Neural progenitor cell (in vitro differentiated cells): Measurements from ENCODE around the gene DSCAML1. TPM values are rescaled to one million over a fixed set of nuclear protein-coding genes. Genes with fewer than 3 reads are reported as not detected.

Experiments
- DNase-seq: peaks from one replicate; pipeline ENCODE4 v3.0.0-alpha.2; 2016; ENCODE audit warnings: low spot score
- H2AFZ ChIP-seq: fragments of 200-600 bp; sonication (generic); replicated peaks from 2 replicates; pipeline ENCODE4 v1.6.1; 2016; ENCODE audit warnings: antibody characterized with exemption
- H3F3A ChIP-seq: fragments of 200-600 bp; sonication (generic); 2 replicates; pipeline ENCODE4 v1.6.1; 2016; ENCODE audit warnings: antibody characterized with exemption, low read depth
- H3K27ac ChIP-seq: fragments of 200-600 bp; sonication (generic); 2 replicates; pipeline ENCODE4 v1.5.1; 2016; ENCODE audit warnings: mild to moderate bottlenecking
- H3K27me3 ChIP-seq: fragments of 200-600 bp; sonication (generic); 2 replicates; pipeline ENCODE4 v1.6.1; 2016; ENCODE audit warnings: mild to moderate bottlenecking, moderate library complexity
- H3K36me3 ChIP-seq: fragments of 200-600 bp; sonication (generic); 2 replicates; pipeline ENCODE4 v1.5.1; 2016
- H3K4me1 ChIP-seq: fragments of 200-600 bp; sonication (generic); 2 replicates; pipeline ENCODE4 v1.6.1; 2016; ENCODE audit warnings: mixed run types
- H3K4me2 ChIP-seq: fragments of 200-600 bp; sonication (generic); 2 replicates; pipeline ENCODE4 v1.6.1; 2016
- H3K4me3 ChIP-seq: fragments of 200-600 bp; sonication (generic); 2 replicates; pipeline ENCODE4 v1.5.1; 2016
- H3K79me2 ChIP-seq: fragments of 200-600 bp; sonication (generic); 2 replicates; pipeline ENCODE4 v1.6.1; 2016; ENCODE audit warnings: low read depth
- H3K9ac ChIP-seq: fragments of 200-600 bp; sonication (generic); 2 replicates; pipeline ENCODE4 v1.6.1; 2016
- H3K9me3 ChIP-seq: fragments of 200-600 bp; sonication (generic); 2 replicates; pipeline ENCODE4 v1.5.1; 2016; ENCODE audit warnings: low read depth
- H4K20me1 ChIP-seq: fragments of 200-600 bp; sonication (generic); 2 replicates; pipeline ENCODE4 v1.6.1; 2016; ENCODE audit warnings: low read depth
- H3K27ac Mint-ChIP-seq: 3 replicates; pipeline ENCODE4 v1.8.0; 2021; ENCODE audit warnings: mixed read lengths
- H3K27me3 Mint-ChIP-seq: 2 replicates; pipeline ENCODE4 v1.8.0; 2022; ENCODE audit warnings: low read depth, mild to moderate bottlenecking, inconsistent platforms, moderate library complexity, mixed read lengths; ENCODE audit not compliant: insufficient read depth
- H3K36me3 Mint-ChIP-seq: 3 replicates; pipeline ENCODE4 v1.8.0; 2021; ENCODE audit warnings: mixed read lengths
- H3K4me1 Mint-ChIP-seq: 3 replicates; pipeline ENCODE4 v1.8.0; 2021; ENCODE audit warnings: mixed read lengths
- H3K4me3 Mint-ChIP-seq: 3 replicates; pipeline ENCODE4 v1.8.0; 2021; ENCODE audit warnings: mild to moderate bottlenecking, moderate library complexity, mixed read lengths
- H3K9me3 Mint-ChIP-seq: 3 replicates; pipeline ENCODE4 v1.8.0; 2020; ENCODE audit warnings: mixed read lengths
- EZH2 ChIP-seq: fragments of 200-600 bp; sonication (generic); IDR thresholded peaks from 2 replicates; pipeline ENCODE4 v1.6.1; 2017; ENCODE audit warnings: antibody characterized with exemption, mild to moderate bottlenecking, moderate library complexity
- EZH2phosphoT487 ChIP-seq: fragments of 200-600 bp; sonication (generic); IDR thresholded peaks from 2 replicates; pipeline ENCODE4 v1.6.1; 2017; ENCODE audit warnings: antibody characterized with exemption
- total RNA-seq: library from RNA; depleted of rRNA; stranded (reverse); fragments of >200 nt; gene quantifications from 2 replicates; pipeline ENCODE4 v1.2.3, GENCODE V29; 2015; ENCODE audit warnings: low replicate concordance
- TF ChIP-seq, protein P1 (sequence below): fragments of 200-600 bp; sonication (generic); IDR thresholded peaks from 2 replicates; pipeline ENCODE4 v1.5.1; 2017; ENCODE audit warnings: antibody characterized with exemption, mild to moderate bottlenecking

Gene DSCAML1
- total RNA-seq, 1 donor from 2014 or later, result 0.06 TPM

DNA sequence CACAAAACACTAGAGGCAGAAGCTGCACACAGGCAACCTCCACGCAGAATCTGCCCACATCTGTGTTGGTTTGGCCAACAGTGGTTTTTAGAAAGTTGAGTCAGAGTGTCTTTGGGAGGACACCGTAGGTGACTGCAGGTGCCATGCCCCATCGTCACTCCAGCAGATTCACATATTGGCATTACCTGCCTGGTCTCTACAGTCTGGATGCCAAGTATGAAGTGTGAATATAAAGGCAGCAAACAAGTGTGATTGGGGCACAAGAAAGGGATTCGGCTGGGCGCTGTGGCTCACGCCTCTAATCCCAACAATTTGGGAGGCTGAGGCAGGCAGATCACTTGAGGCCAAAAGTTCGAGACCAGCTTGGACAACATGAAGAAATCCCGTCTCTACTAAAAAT is 38.6 kb upstream of the DSCAML1 start:
- H3K9me3 Mint-ChIP-seq, result no peaks in the 10 kb centered on the region
- no peaks in the 10 kb centered on the region for H3K79me2 ChIP-seq
- no peak overlapping the region for H3K27ac Mint-ChIP-seq
- H3K4me1 ChIP-seq, result peaks cover 9% of the 10 kb centered on the region
- no peaks in the 10 kb centered on the region for H3F3A ChIP-seq
- peaks cover 12% of the 10 kb centered on the region for H3K36me3 Mint-ChIP-seq
- no peak overlapping the region for H3K4me3 Mint-ChIP-seq
- H3K27me3 Mint-ChIP-seq, result peaks cover 7% of the 10 kb centered on the region
- H3K4me3 ChIP-seq, result no peak overlapping the region
- H4K20me1 ChIP-seq, result peaks cover 4% of the 10 kb centered on the region
- TF ChIP-seq, protein P1, sequence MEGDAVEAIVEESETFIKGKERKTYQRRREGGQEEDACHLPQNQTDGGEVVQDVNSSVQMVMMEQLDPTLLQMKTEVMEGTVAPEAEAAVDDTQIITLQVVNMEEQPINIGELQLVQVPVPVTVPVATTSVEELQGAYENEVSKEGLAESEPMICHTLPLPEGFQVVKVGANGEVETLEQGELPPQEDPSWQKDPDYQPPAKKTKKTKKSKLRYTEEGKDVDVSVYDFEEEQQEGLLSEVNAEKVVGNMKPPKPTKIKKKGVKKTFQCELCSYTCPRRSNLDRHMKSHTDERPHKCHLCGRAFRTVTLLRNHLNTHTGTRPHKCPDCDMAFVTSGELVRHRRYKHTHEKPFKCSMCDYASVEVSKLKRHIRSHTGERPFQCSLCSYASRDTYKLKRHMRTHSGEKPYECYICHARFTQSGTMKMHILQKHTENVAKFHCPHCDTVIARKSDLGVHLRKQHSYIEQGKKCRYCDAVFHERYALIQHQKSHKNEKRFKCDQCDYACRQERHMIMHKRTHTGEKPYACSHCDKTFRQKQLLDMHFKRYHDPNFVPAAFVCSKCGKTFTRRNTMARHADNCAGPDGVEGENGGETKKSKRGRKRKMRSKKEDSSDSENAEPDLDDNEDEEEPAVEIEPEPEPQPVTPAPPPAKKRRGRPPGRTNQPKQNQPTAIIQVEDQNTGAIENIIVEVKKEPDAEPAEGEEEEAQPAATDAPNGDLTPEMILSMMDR, result no peak
- no peak for TF ChIP-seq EZH2
- TF ChIP-seq EZH2phosphoT487, result no peak
- H3K27me3 ChIP-seq, result no peaks in the 10 kb centered on the region
- no peaks in the 10 kb centered on the region for H3K9me3 ChIP-seq
- DNase-seq, result no peak
- no peak overlapping the region for H3K4me2 ChIP-seq
- no peak overlapping the region for H3K27ac ChIP-seq
- H3K36me3 ChIP-seq, result no peaks in the 10 kb centered on the region
- no peak overlapping the region for H3K9ac ChIP-seq
- no peak overlapping the region for H2AFZ ChIP-seq
- H3K4me1 Mint-ChIP-seq, result peaks cover 21% of the 10 kb centered on the region

GRCh38 chr11:117834838-117835443 is 37.9 kb upstream of the DSCAML1 start:
- no peak overlapping the region for H3K4me3 Mint-ChIP-seq
- no peaks in the 10 kb centered on the region for H3K79me2 ChIP-seq
- H3K9ac ChIP-seq, result no peak overlapping the region
- H3K36me3 ChIP-seq, result no peaks in the 10 kb centered on the region
- H3K4me1 ChIP-seq, result peaks cover 9% of the 10 kb centered on the region
- H3K27ac ChIP-seq, result no peak overlapping the region
- H3F3A ChIP-seq, result no peaks in the 10 kb centered on the region
- H3K4me2 ChIP-seq, result no peak overlapping the region
- no peak overlapping the region for H2AFZ ChIP-seq
- no peaks in the 10 kb centered on the region for H3K9me3 Mint-ChIP-seq
- H3K4me3 ChIP-seq, result no peak overlapping the region
- peaks cover 7% of the 10 kb centered on the region for H3K27me3 Mint-ChIP-seq
- peaks cover 21% of the 10 kb centered on the region for H3K4me1 Mint-ChIP-seq
- no peak overlapping the region for H3K27ac Mint-ChIP-seq
- no peaks in the 10 kb centered on the region for H3K9me3 ChIP-seq
- H4K20me1 ChIP-seq, result peaks cover 4% of the 10 kb centered on the region
- DNase-seq, result no peak
- no peaks in the 10 kb centered on the region for H3K27me3 ChIP-seq
- H3K36me3 Mint-ChIP-seq, result peaks cover 12% of the 10 kb centered on the region
- no peak for TF ChIP-seq EZH2
- TF ChIP-seq EZH2phosphoT487, result no peak
- TF ChIP-seq, protein P1, result no peak

GRCh38 chr11:117834068-117834810 is 37.2 kb upstream of the DSCAML1 start:
- no peak overlapping the region for H3K9ac ChIP-seq
- no peak overlapping the region for H3K27ac ChIP-seq
- no peak overlapping the region for H3K4me3 ChIP-seq
- no peak for DNase-seq
- H3K9me3 ChIP-seq, result no peaks in the 10 kb centered on the region
- Mint-ChIP-seq H3K27ac (no peak overlapping the region), H3K36me3 (peaks cover 12% of the 10 kb centered on the region), H3K9me3 (no peaks in the 10 kb centered on the region), H3K4me1 (peaks cover 21% of the 10 kb centered on the region), H3K27me3 (peaks cover 7% of the 10 kb centered on the region), H3K4me3 (no peak overlapping the region)
- H4K20me1 ChIP-seq, result peaks cover 4% of the 10 kb centered on the region
- no peaks in the 10 kb centered on the region for H3K79me2 ChIP-seq
- no peaks in the 10 kb centered on the region for H3K36me3 ChIP-seq
- H2AFZ ChIP-seq, result no peak overlapping the region
- no peak overlapping the region for H3K4me2 ChIP-seq
- H3K4me1 ChIP-seq, result peaks cover 9% of the 10 kb centered on the region
- no peaks in the 10 kb centered on the region for H3K27me3 ChIP-seq
- no peaks in the 10 kb centered on the region for H3F3A ChIP-seq
- TF ChIP-seq EZH2 (no peak), EZH2phosphoT487 (no peak)
- TF ChIP-seq, protein P1, result no peak
